ENCODE data around the gene TPM1.
"Not testable (repeated sequence)": the region's sequence is repeated elsewhere in the genome, so short reads cannot be mapped to it uniquely, and the experiment has no call there.

The TPM1 gene

GRCh38 chr15:63041974-63042876, at the start of gene TPM1:
Gene TPM1, plus strand, starts transcription at chr15:63042747. Its CDS starts 83 bp downstream, at chr15:63042830.
- peak; percentile 76 for DNase-seq (ENCODE audit: low spot score)

GRCh38 chr15:62993066-62993465, 49.5 kb upstream of the TPM1 start:
- no peak for DNase-seq (ENCODE audit: low spot score)

DNA sequence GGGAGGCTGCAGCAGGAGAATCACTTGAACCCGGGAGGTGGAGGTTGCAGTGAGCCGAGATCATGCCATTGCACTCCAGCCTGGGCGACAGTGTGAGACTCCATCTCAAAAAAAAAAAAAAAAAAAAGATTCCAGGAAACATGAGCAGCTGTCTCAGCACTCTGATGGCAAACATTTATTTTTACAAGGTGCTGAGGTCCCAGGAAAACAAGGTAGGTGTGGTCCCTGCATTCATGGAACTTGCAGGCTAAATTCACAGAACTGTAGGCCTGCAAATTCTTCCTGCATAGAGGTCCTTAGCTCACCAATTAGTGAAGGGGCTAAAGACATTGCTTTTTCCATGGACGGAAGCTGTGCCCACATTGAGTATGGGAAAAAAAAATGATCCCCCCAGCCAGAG, 48.9 kb upstream of the TPM1 start:
- not testable (repeated sequence) for DNase-seq (ENCODE audit: low spot score)

- DNase-seq (ENCODE audit: low spot score) = no peak
These were observed 48.1 kb upstream of the TPM1 start for GRCh38 chr15:62994439-62994838.

- peak; percentile 41 for DNase-seq (ENCODE audit: low spot score)
These were observed 47.4 kb upstream of the TPM1 start for GRCh38 chr15:62994975-62995681.

DNA sequence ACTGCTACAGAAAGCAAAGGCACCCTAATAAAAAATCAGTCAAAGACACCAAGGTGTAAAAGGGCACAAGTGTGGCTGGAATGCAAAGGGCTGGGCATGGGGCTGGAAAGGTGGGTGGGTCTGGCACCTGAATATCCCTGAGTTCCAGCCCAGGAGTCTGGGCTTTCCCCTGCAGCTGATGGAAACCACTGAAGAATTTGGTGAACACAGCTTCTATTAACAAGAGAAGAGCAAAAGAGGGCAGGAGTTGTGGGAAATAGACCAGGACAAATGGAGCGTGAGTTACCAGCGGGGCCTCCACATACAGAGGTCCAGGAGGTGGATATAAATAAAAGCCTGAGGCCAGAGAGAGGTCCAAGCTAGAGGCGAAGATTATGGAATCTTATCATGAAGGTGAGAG, 45.1 kb upstream of the TPM1 start:
- no peak for DNase-seq (ENCODE audit: low spot score)

DNA sequence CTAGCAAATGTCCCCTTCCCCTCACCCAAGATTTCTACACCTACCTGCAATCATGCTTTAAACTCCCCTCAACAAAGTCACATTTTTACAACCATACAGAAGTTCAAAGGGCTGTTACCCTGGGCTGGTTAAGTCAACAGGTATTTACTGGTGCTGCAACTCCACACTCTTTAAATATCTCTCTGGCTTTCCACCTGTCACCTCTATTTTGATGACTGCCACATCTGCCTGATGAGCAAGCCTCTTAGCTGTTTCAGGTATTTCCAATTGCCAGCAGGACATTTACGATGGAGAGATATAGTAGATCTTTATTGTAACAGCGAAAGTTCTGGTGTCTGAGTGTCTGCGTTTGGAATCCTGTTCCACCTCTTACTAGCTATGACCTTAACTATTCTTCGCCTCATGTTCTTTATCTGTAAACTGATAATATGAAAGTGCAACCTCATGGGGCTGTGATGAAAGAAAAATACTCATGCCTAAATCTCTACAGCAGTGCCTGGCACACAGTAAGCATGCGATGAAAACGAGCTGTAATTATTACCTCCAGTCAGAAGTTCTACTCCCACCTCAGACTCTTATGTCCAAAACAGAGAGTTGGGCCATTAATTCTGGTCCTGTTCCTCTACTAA, 44.2 kb upstream of the TPM1 start:
- no peak for DNase-seq (ENCODE audit: low spot score)

DNA sequence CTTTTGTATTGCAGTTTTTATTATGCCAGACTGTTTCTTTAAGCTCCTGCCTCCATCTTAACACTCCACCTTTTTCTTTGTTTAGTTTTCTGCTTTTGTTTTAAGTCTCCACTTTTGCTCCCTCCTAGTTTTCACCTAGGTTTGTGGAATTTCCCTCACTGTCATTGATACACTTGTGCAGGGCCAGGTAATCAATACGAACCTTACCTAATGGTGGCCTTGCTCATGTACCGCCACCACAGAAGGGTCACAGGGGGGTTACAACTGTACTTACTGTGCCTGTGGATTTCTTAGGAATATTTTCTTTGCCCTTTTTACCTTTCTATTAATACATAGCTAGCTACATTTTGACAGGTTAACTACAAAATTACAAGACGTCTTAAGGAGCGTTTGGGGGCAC, 43.4 kb upstream of the TPM1 start:
- DNase-seq (ENCODE audit: low spot score) = no peak

- DNase-seq (ENCODE audit: low spot score) = no peak
These were observed 42.5 kb upstream of the TPM1 start for GRCh38 chr15:62999923-63000561.

GRCh38 chr15:63000706-63001105, 41.8 kb upstream of the TPM1 start:
- no peak for DNase-seq (ENCODE audit: low spot score)

DNA sequence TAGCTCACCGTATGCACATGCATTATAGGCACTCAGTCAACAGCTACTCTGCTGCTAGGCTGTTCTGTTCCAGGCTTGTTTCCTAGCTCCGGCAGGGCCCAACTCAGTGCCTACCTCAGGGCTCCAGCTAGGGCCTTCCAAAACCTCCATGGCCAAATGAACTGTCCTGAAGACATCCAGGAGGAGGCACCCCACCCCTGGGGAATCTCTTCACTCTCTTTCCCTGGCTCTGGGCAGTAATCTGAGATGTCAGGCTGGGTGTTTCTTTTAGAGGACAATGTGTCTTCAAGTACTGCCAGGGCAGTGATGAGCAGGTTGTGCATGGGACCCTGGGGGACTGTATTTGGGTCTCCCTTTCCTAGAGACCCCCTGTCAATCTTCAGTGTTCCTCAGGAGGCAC, 38.3 kb upstream of the TPM1 start:
- no peak for DNase-seq (ENCODE audit: low spot score)

GRCh38 chr15:63006032-63006878, 36.3 kb upstream of the TPM1 start:
- no peak for DNase-seq (ENCODE audit: low spot score)

- no peak for DNase-seq (ENCODE audit: low spot score)
These were observed 34.1 kb upstream of the TPM1 start for GRCh38 chr15:63008333-63009049.

DNA sequence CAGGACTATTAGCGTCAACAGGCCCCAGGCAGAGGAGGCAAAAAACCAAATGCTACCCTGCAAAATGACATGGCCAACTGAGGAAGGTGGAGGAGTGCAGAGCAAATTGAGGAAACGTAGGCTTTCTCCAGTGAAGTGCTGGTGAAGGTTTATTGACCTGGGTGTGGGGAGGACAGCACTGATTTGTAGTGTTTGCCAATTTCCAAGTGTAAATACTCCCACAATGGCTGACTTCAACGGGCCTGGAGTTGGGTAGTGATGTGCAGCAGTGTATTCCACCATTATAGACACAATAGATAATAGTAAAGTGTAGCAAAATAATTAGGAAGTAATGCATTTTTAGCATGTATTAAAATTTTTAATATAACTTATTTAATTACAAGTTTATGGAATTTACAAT, 32.2 kb upstream of the TPM1 start:
- DNase-seq (ENCODE audit: low spot score) = no peak

DNA sequence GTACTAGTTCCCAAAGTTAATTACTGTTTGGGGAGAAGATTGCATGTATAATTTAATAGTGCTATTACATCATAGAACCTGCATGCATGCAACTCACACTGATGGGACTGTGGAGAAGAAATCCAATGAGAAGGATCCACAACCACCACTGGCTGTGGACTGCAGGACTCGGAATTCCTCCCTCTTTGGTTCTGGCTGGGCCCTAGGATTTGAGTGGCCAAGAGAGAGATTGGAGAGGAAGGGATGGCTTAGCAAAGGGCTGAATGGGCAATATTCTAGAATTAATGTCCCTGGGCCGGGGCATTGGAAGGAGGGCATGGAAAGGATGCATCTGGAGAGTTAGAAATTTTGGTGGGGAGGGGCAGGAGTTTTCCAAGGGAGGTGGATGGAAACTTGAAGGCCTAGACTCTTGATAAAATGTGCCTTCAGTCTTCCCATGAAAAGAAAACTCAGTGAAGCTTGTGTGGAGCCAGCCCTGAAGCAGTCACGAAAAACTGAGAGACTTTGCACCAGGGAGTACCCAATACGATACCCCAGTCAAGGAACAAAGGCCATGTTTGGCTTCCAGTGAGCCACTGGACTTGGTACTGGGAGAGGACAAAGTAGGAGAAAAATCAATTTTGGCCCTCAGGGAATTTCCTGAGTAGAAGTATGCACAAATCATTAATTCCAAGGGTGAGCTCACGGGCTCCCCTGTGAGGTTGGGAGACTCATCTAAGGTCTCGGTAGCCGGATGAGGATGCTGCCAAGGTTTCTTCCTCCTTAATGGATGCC, 31.4 kb upstream of the TPM1 start:
- no peak for DNase-seq (ENCODE audit: low spot score)

DNA sequence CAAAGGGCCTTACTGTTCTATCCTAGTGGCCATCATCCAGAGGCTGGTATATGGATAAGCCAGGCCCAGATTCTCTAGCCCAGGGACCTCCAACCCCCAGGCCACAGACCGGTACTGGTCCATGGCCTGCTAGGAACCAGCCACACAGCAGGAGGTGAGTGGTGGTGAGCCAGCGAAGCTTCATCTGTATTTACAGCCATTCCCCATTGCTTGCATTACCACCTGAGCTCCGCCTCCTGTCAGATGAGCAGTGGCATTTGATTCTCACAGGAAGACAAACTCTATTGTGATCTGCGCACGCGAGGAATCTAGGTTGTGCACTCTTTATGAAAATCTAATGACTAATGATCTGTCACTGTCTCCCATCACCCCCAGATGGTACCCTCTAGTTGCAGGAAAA, 30.1 kb upstream of the TPM1 start:
- DNase-seq (ENCODE audit: low spot score) = no peak

DNA sequence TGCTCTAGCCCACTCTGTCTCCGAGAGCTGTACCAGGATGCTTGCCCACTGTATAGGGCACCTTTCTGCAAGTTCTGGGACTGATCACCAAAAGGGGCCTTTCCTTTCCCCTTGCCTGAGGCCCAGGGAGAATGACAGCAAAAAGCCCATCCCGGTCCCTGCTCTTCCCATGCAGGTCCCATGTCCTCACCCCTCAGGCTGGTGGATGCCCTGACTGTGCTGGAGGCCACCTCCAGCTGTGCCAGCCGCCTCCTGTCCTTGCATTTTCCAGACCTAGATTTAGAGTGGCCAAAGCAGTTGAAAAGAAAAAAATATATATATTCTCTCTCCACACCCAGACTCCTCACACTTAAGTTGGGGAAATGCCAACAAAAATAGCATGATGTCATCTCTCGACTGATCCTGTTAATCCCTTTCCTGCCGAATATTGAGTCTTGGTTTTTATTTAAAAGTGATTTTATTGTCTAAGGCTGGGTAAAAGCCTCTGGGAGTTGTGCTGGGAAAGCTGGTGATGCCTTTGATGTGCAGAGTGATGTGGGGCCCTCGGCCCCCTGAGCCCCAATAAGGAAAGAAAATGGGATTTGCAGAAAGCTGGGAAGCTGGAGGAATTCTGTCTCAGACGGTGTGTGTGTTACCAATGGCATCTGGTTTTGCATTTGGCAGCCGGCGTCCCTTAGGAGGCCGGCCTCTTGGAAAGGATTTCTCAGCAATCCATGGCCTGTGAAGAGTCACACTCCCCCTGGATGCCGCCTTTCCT, 29.3 kb upstream of the TPM1 start:
- peak; percentile 50 for DNase-seq (ENCODE audit: low spot score)

- DNase-seq (ENCODE audit: low spot score) = no peak
These were observed 28.0 kb upstream of the TPM1 start for GRCh38 chr15:63014578-63014977.

GRCh38 chr15:63015618-63016017, 26.9 kb upstream of the TPM1 start:
- DNase-seq (ENCODE audit: low spot score) = peak; percentile 70

All from kidney capillary endothelial cell (primary cell).